GM20431 (cell line): Measurements from ENCODE around the gene FAM81B.

Experiments used
- in situ Hi-C: fragments of 300-500 bp; cut with MseI, MboI; formaldehyde crosslinking; loops from one replicate; pipeline ENCODE4 v1.15.0; 2020; ENCODE audit warnings: low sequenced_read_pairs; ENCODE audit not compliant: unreplicated experiment

FAM81B gene

DNA sequence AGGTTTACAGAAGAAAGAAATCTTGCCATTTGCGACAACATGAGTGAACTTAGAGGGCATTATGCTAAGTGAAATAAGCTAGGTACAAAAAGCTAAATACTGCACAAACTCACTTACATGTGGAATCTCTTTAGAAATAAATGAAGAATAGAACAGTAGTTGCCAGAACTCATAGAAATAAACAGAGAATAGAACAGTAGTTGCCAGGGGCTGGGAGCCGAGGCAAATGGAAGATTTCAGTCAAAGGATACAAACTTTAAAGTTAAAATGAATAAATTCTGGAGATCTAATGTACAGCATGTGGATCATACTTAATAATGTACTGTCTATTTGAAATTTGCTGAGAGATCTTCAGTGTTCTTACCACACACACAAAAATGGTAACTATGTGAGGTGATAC lies 63.4 kb downstream of the FAM81B start:
- in situ Hi-C loops, result no loop called here

- in situ Hi-C loops, result no loop called here
These were observed 69.5 kb downstream of the FAM81B start for GRCh38 chr5:95460665-95461064.

DNA sequence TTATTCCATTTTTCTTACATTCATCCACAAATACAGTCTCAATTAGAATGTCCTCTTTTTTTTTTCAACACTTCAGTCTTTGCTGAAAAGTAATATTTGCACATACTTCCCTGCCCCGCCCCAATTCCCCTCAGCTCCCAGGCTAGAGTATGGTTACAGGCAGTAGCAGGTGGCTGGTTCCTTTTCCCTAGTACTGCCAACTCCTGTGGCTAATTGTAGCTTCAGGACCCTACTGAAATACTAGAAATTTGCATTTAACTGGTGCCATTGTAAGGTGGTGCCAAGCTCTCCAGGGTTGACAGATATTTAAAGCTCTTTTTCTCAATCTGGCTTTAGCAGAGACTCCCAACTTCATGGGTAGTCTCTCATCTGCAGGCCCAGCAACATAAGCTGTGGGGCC lies 80.3 kb downstream of the FAM81B start:
- in situ Hi-C loops, result no loop called here

DNA sequence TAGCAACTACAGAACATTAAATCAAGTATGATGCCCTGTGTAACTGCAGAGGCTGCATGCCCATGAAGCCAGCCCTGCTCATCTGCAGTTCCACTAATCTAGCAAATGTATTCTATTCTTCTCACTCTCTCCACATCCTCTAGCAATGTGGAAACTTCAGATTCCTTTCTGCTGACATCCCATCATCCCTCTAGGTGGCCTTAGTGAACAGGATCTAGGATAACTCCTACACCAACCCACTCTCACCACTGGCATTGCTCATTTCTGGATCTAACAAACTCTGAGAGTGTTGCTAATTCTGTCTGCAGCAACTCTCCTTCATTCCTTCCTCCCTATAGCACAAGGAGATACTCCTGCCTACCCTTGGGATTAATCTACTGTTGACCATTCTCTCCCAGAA lies 80.8 kb downstream of the FAM81B start:
- in situ Hi-C loops, result no loop called here

DNA sequence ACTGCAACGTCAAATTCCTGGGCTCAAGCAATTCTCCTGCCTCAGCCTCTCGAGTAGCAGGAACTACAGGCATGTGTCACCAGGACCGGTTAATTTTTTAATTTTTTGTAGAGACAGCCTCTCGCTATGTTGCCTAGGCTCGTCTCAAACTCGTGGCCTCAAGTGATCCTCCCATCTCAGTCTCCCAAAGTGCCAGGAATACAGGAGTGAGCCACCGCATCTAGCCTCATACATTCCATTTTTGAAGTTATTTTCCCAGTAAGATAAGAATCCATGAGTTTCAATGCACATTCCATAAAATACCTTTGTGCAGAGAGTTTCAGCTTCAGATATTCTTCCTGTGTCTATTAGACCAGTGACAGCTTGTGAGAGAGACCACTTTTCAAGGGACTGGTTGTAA lies 93.3 kb downstream of the FAM81B start:
- in situ Hi-C loops, result no loop called here

GRCh38 chr5:95486191-95486590 lies 95.0 kb downstream of the FAM81B start:
- in situ Hi-C loops, result no loop called here

GRCh38 chr5:95487880-95488279 lies 96.7 kb downstream of the FAM81B start:
- in situ Hi-C loops, result no loop called here
